Mesothelial cell of epicardium (in vitro differentiated cells): ENCODE measurements around the gene GRIP1. TPM values are rescaled to one million over a fixed set of nuclear protein-coding genes. Genes with fewer than 3 reads are reported as not detected.

Experiments used
- DNase-seq, 2 experiments: peaks; one replicate each; pipeline ENCODE4 v3.0.0; 2021; ENCODE audit warnings: low spot score in 2 of 2; ENCODE audit not compliant: unreplicated experiment in 2 of 2
- H3K27ac Mint-ChIP-seq: 2 replicates; pipeline ENCODE4 v1.8.0; 2021; ENCODE audit warnings: mixed read lengths
- H3K27me3 Mint-ChIP-seq: 2 replicates; pipeline ENCODE4 v1.8.0; 2021; ENCODE audit warnings: low read depth, mixed read lengths
- H3K36me3 Mint-ChIP-seq: 2 replicates; pipeline ENCODE4 v1.8.0; 2021; ENCODE audit warnings: mixed read lengths
- H3K4me1 Mint-ChIP-seq: 2 replicates; pipeline ENCODE4 v1.8.0; 2021; ENCODE audit warnings: mixed read lengths
- H3K4me3 Mint-ChIP-seq: 2 replicates; pipeline ENCODE4 v1.8.0; 2021; ENCODE audit warnings: mild to moderate bottlenecking, moderate library complexity, mixed read lengths
- H3K9me3 Mint-ChIP-seq: 2 replicates; pipeline ENCODE4 v1.8.0; 2021; ENCODE audit warnings: mixed read lengths
- total RNA-seq: library from RNA; stranded (reverse); gene quantifications from 3 replicates; pipeline ENCODE4 v1.2.1, GENCODE V29; 2021
- TF ChIP-seq, protein P1 (sequence below): fragments of 200-600 bp; sonication (generic); IDR thresholded peaks from one replicate; pipeline ENCODE4 v1.5.0; 2021; ENCODE audit warnings: antibody characterized with exemption; ENCODE audit not compliant: unreplicated experiment

Gene GRIP1
- total RNA-seq, 1 donor from 2014 or later: 89.3 TPM

GRCh38 chr12:66446276-66446675, 232.6 kb downstream of the GRIP1 start:
- H3K4me1 Mint-ChIP-seq: no peaks in the 10 kb centered on the region
- H3K27ac Mint-ChIP-seq: no peak overlapping the region
- no peak for DNase-seq
- TF ChIP-seq, protein P1, sequence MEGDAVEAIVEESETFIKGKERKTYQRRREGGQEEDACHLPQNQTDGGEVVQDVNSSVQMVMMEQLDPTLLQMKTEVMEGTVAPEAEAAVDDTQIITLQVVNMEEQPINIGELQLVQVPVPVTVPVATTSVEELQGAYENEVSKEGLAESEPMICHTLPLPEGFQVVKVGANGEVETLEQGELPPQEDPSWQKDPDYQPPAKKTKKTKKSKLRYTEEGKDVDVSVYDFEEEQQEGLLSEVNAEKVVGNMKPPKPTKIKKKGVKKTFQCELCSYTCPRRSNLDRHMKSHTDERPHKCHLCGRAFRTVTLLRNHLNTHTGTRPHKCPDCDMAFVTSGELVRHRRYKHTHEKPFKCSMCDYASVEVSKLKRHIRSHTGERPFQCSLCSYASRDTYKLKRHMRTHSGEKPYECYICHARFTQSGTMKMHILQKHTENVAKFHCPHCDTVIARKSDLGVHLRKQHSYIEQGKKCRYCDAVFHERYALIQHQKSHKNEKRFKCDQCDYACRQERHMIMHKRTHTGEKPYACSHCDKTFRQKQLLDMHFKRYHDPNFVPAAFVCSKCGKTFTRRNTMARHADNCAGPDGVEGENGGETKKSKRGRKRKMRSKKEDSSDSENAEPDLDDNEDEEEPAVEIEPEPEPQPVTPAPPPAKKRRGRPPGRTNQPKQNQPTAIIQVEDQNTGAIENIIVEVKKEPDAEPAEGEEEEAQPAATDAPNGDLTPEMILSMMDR: no peak
- no peak overlapping the region for H3K4me3 Mint-ChIP-seq
- H3K36me3 Mint-ChIP-seq: peaks cover 4% of the 10 kb centered on the region
- no peaks in the 10 kb centered on the region for H3K27me3 Mint-ChIP-seq
- H3K9me3 Mint-ChIP-seq: no peaks in the 10 kb centered on the region

- Mint-ChIP-seq H3K27ac (no peak overlapping the region), H3K36me3 (peaks cover 4% of the 10 kb centered on the region), H3K9me3 (no peaks in the 10 kb centered on the region), H3K4me3 (no peak overlapping the region), H3K27me3 (no peaks in the 10 kb centered on the region), H3K4me1 (no peaks in the 10 kb centered on the region)
- no peak for DNase-seq
- TF ChIP-seq, protein P1: no peak
These were observed 236.8 kb downstream of the GRIP1 start for GRCh38 chr12:66441905-66442559.

- no peaks in the 10 kb centered on the region for H3K9me3 Mint-ChIP-seq
- H3K4me1 Mint-ChIP-seq: peaks cover 8% of the 10 kb centered on the region
- no peaks in the 10 kb centered on the region for H3K36me3 Mint-ChIP-seq
- H3K4me3 Mint-ChIP-seq: no peak overlapping the region
- TF ChIP-seq, protein P1: no peak
- no peaks in the 10 kb centered on the region for H3K27me3 Mint-ChIP-seq
- no peak overlapping the region for H3K27ac Mint-ChIP-seq
- DNase-seq: no peak
These were observed 240.3 kb downstream of the GRIP1 start for GRCh38 chr12:66438601-66439000.

- no peak overlapping the region for H3K27ac Mint-ChIP-seq
- peaks cover 10% of the 10 kb centered on the region for H3K36me3 Mint-ChIP-seq
- H3K4me3 Mint-ChIP-seq: no peak overlapping the region
- no peaks in the 10 kb centered on the region for H3K27me3 Mint-ChIP-seq
- peaks cover 7% of the 10 kb centered on the region for H3K9me3 Mint-ChIP-seq
- DNase-seq: no peak
- no peaks in the 10 kb centered on the region for H3K4me1 Mint-ChIP-seq
- TF ChIP-seq, protein P1: no peak
These were observed 248.8 kb downstream of the GRIP1 start for GRCh38 chr12:66430106-66430505.

DNA sequence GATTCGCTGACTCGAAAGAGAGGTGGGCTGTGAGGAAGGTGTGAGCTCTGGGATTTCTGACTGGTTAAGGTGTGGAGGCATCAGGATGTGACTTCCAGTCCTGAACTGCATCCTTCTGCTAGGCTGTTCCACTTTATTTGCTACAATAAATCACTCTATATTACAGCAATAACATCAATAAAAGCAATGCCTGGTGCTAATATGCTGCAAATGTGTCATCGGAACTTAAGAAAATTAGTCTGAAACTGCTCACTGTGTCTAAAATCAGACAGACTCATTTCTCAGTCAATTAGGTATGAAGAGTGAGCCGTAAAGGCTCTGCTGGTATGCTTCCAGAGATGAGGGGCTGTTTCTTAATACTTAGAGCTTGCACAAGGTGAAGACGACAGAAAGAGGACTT, 250.0 kb downstream of the GRIP1 start:
- no peak overlapping the region for H3K27ac Mint-ChIP-seq
- peaks cover 14% of the 10 kb centered on the region for H3K9me3 Mint-ChIP-seq
- DNase-seq: no peak
- H3K4me1 Mint-ChIP-seq: no peaks in the 10 kb centered on the region
- no peak overlapping the region for H3K4me3 Mint-ChIP-seq
- TF ChIP-seq, protein P1: no peak
- no peaks in the 10 kb centered on the region for H3K27me3 Mint-ChIP-seq
- peaks cover 19% of the 10 kb centered on the region for H3K36me3 Mint-ChIP-seq

- peaks cover 14% of the 10 kb centered on the region for H3K9me3 Mint-ChIP-seq
- H3K27ac Mint-ChIP-seq: no peak overlapping the region
- no peaks in the 10 kb centered on the region for H3K4me1 Mint-ChIP-seq
- no peaks in the 10 kb centered on the region for H3K27me3 Mint-ChIP-seq
- DNase-seq: no peak
- H3K36me3 Mint-ChIP-seq: peaks cover 20% of the 10 kb centered on the region
- TF ChIP-seq, protein P1: no peak
- H3K4me3 Mint-ChIP-seq: no peak overlapping the region
These were observed 250.6 kb downstream of the GRIP1 start for GRCh38 chr12:66428261-66428660.
